AG04449 (cell line): ENCODE results near the gene RASGRP2.

Experiments used
- CTCF ChIA-PET: fragments of 350-600 bp; formaldehyde crosslinking; extraction: SDS; loops from one replicate; lab custom pipeline; 2021; ENCODE audit warnings: antibody characterized with exemption; lab: Yijun Ruan, JAX
- POLR2A ChIA-PET: fragments of 400-600, 350-600 bp; formaldehyde crosslinking; extraction: SDS; loops from one replicate; lab custom pipeline; 2020; ENCODE audit warnings: antibody characterized with exemption, inconsistent platforms; lab: Yijun Ruan, JAX
- DNase-seq: peaks from one replicate; pipeline ENCODE4 v3.0.0-alpha.2; 2010; ENCODE audit warnings: low read depth, low spot score
- H3K4me3 ChIP-seq: 2 replicates; pipeline ENCODE4 v1.5.1; 2011; ENCODE audit warnings: low read depth, mild to moderate bottlenecking, control low read depth, low read length
- TF ChIP-seq, protein P1 (sequence below): IDR thresholded peaks from one replicate; pipeline ENCODE4 v1.5.1; 2011; ENCODE audit warnings: mild to moderate bottlenecking, moderate library complexity, low read length, control low read depth, inconsistent platforms; ENCODE audit not compliant: insufficient read depth; ENCODE audit errors: missing control alignments

The RASGRP2 gene

DNA sequence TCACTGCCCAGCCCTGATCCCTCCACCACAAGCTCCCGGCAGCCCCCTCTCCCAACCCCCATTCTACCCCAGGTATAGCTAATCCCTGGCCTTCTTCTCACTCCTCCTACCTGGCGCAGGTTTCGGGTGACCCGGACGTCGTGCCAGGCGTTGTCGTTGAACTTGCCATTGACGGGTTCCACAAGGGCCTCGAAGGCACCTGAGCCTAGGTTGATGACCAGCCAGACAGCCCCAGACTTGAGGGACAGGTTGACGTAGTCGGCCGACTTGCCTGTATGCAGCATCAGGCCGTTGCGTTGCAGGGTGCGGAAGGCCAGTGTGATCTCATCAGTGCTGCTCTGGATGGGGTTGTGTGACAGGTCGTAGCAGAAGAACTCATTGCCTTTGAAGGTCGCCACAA is 58.4 kb downstream of the RASGRP2 start:
- DNase-seq = no peak
- POLR2A ChIA-PET = no interaction called here
- CTCF ChIA-PET = interaction anchor here (1.2 to 1.9 kb wide), 2 partner anchors 9 to 26 kb away, joined by 4 to 5 read pairs; no protein-coding TSS in a partner anchor
- TF ChIP-seq, protein P1, sequence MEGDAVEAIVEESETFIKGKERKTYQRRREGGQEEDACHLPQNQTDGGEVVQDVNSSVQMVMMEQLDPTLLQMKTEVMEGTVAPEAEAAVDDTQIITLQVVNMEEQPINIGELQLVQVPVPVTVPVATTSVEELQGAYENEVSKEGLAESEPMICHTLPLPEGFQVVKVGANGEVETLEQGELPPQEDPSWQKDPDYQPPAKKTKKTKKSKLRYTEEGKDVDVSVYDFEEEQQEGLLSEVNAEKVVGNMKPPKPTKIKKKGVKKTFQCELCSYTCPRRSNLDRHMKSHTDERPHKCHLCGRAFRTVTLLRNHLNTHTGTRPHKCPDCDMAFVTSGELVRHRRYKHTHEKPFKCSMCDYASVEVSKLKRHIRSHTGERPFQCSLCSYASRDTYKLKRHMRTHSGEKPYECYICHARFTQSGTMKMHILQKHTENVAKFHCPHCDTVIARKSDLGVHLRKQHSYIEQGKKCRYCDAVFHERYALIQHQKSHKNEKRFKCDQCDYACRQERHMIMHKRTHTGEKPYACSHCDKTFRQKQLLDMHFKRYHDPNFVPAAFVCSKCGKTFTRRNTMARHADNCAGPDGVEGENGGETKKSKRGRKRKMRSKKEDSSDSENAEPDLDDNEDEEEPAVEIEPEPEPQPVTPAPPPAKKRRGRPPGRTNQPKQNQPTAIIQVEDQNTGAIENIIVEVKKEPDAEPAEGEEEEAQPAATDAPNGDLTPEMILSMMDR = no peak
- no peak overlapping the region for H3K4me3 ChIP-seq

DNA sequence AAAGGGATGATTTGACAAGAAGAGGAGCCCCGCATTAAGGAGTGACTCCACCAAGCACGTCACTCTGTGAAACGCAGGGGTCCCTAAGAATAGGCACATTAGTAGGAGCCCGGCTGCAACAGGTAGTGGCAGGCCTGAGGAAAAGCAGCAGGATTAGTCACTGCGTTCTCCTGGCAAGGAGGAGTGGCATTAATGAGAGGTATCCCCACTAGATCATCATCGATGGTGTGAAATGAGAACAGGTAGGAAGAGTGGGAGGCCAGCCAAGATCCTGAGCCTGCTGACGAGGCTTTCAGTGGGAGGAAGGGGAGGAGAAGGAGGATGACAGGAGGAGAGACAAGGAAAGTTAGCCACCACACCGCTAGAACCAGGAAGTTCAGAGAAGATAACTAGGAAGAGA is 59.6 kb downstream of the RASGRP2 start:
- no peak for DNase-seq
- ChIA-PET CTCF (interaction anchor here (1.2 kb wide), 1 partner anchor 10 kb away, joined by 5 read pairs; no protein-coding TSS in a partner anchor), POLR2A (no interaction called here)
- TF ChIP-seq, protein P1 = no peak
- H3K4me3 ChIP-seq = no peak overlapping the region

DNA sequence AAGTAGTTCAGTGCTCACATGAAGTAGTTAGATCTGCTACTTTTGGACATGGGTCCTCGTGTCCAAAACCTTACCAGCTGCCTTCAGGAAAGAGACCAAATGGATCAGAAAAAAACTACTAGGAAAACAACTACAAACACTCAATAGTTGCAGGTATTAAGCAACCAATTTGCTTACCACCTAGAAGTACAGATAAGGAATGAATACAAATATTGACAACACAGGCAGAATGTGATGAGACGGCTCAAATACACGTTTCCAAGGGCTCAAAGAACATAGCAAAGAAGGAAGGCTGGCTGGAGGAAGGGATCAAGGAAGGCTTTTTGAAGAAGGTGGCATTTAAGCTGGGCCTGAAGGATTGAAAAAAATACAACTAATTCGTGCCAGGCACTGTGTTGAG is 62.8 kb downstream of the RASGRP2 start:
- CTCF ChIA-PET = no interaction called here
- H3K4me3 ChIP-seq = no peak overlapping the region
- no peak for DNase-seq

DNA sequence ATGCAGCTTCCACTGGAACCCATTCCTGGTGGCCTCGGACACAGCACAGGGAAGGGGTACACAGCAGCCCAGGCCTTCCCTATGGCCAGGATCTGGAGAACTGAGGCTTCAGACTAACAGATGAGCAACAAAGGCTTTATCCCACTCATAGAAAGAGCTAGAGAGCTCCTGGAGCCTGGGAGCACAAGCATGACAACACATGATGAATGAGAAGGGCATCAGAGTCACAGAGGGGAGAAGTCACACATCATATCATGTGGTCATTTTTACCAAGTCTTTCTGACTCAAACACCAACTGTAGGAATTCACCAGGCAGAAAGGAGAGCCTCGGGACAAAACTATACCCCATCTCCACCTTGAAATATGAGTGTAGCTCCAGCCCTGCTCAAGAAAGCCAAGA is 64.1 kb downstream of the RASGRP2 start:
- ChIA-PET POLR2A (no interaction called here), CTCF (interaction anchor here (1.0 to 3.4 kb wide), 2 partner anchors 9 to 11 kb away, joined by 3 to 44 read pairs; no protein-coding TSS in a partner anchor)
- no peak for DNase-seq
- H3K4me3 ChIP-seq = no peak overlapping the region
- TF ChIP-seq, protein P1 = no peak

More for the DNA sequence above, 62.8 kb downstream of the RASGRP2 start:
- POLR2A ChIA-PET = no interaction called here
- TF ChIP-seq, protein P1 = no peak

DNA sequence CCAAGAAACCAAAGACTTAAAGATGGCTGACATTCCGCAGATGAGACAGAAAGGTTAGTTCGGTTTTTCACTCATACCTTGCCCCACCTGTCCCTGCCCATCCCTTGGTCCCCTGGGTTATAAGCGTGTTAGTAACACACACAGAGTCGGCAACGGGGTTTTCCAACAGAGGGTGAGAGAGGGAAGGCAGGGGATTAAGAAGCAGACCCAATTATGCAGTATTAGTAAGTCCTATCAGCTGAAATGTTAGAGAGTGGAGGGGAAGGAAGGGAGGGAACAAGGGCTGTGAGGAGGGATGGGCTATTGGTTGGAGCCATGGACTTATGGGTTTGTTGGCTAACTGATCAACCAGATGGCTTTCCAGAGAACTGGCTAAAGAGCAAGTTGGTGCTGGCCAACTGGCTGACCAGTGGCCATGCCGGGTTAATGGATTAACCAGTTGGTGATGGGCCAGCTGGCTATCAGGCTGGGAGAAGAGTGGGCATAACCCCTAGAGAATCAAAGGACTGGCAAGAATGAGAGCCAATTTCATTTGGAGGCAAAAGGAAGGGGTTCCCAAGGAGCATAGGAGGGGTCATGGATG is 66.4 kb downstream of the RASGRP2 start:
- CTCF ChIA-PET = interaction anchor here (3.4 kb wide), 1 partner anchor 11 kb away, joined by 44 read pairs; no protein-coding TSS in a partner anchor
- TF ChIP-seq, protein P1 = no peak
- no peak for DNase-seq
- no peak overlapping the region for H3K4me3 ChIP-seq
- POLR2A ChIA-PET = no interaction called here
